Mesenteric fat pad (tissue), 1 donor: ENCODE measurements around the gene CEP41. TPM values are rescaled to one million over a fixed set of nuclear protein-coding genes. Genes with fewer than 3 reads are reported as not detected.

Experiments used
- DNase-seq: peaks from one replicate; pipeline ENCODE4 v3.0.0-alpha.2; 2020; ENCODE audit warnings: low spot score
- long read RNA-seq: library from polyadenylated mRNA; unstranded; transcript quantifications from one replicate; pipeline ENCODE4 v2.0.0, GENCODE V29; 2020
- total RNA-seq: library from RNA; stranded (reverse); fragmentation: NEBNext Ultra II Directional; extraction: Animal tissue kit (Norgen Biotek cat#: 25700); gene quantifications from one replicate; pipeline ENCODE4 v1.2.1, GENCODE V29; 2021
- donor health status: DM: yes; HTN: yes; CAD: no.

The CEP41 gene, protein sequence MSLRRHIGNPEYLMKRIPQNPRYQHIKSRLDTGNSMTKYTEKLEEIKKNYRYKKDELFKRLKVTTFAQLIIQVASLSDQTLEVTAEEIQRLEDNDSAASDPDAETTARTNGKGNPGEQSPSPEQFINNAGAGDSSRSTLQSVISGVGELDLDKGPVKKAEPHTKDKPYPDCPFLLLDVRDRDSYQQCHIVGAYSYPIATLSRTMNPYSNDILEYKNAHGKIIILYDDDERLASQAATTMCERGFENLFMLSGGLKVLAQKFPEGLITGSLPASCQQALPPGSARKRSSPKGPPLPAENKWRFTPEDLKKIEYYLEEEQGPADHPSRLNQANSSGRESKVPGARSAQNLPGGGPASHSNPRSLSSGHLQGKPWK
- total RNA-seq = 9.3 TPM
- long read RNA-seq, full-length matches to known transcripts = 16 of 24 reads
- long read RNA-seq, partial matches to known transcripts = 0 of 24 reads
- long read RNA-seq, other reads (novel, unspliced or antisense) = 8 of 24 reads

DNA sequence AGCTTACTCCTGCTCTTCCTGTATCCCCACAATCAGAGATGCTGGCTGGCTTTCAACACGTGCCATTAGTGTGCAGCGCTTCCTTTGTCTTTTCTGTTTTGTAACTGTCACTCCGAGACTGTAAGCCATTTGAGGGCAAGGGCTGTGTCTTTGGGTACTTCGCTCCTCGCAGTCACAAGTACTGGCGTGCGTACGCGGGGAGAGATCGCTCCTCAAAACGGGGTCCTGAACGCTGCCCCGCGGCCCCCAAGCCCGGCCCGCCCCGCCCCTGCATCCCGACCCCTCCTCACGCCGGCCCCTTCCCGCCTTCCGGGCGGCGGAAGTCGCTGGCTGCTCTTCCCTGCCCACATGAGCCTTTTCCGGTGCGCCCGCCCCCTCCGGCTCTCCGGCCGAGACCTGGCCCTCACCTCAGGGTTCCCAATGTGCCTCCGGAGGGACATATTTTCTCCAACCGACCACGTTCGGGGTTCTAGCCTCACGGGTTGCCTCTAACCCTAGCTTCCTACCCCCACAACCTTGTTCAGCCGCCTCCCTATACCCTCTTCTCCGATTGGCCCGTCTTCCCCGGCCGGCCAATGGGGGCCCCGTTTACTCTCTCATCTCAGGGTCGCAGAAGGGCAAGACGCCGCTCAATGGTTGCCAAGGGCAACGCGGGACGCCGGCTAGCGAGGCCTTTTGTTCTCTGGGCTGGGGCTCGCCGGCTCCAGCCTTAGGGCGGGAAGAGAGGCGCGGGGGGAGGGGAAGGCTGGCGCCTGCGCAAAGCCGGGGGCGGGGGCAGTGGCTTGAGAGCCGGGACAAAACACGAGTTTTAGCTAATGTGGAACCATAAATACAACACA lies at the start of gene CEP41:
CEP41 (minus strand) TSS at position 490 of the 839 bp plus-strand sequence; CDS start at position 440, 50 bp downstream.
- peak; percentile 98 for DNase-seq

- DNase-seq = no peak
Measured at GRCh38 chr7:130490311-130490791, 49.5 kb upstream of the CEP41 start.

- DNase-seq = no peak
Measured at GRCh38 chr7:130489140-130489983, 48.5 kb upstream of the CEP41 start.

DNA sequence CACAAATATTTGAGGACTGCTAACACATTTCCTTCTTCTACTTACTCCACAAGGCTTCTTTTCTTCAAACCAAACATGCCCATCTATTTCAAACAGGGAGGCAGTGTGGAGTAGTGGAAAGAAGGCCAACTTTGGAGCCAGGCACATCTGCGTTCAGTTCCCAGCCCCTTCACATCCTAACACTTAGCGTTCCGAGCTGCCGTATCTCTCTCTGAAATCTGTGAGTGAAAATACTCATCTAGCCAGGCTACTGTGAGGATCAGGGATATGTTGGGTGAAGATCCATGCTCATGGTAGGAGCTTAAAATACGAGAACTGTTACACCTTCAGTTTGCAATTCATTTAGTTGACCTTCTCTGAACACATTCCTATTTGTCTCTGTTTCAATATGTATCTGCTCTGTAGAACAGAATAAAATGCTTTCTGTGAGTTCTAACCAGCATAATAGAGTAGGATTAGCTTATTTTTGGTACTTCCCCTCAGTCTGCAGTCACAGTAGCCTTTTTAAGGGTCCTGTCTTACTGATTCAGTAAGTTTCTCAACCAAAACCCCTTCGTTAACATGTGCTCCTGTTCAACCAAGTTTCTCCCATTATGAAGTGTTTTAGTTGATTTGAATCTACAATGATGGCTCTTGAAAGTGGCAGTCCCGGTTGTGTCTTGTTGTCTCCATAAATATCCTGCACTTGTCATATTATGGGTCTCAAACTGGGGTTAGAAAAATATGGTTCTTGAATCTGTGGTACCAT lies 47.8 kb upstream of the CEP41 start:
- DNase-seq = no peak

- DNase-seq = no peak
Measured at GRCh38 chr7:130486954-130487436, 46.2 kb upstream of the CEP41 start.

DNA sequence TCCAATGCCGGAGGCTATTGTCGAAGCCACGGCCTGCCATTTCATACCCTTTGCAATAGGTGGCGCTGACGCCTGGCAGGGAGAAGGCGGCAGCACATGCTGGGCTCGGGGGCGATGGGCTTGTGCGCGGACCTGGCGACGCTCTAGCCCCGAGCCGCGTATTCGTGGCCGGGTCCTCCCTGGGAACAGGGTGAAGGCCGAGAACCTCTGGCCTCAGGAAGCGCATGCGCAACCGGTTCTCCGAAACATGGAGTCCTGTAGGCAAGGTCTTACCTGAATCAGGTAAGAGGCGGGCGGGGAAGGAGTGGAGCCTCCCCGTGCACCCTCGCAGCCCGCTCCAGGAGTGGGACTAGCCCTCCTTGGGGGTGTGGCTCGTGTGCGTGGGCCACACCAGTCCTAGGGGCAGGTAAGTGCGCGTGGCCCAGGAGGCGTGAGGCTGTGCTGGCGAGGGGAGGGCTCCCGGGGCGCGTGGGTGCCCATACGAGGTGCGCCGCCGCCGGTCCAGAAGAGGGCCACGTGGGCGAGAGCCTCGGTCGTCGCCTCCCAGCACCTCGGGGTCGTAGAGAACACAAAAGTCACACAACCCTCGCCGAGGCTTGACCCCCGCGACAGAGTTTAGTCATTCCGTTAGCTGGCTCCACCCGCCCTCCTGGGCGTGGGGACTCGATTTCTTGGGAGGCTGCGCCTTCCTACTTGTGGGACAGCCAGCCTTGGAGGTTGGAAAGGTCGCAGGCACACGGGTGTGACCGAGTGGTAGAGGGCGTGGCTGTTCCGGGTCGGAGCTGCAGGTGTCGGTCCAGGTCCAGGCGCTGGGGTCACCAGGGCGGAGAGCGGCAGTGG lies 45.5 kb upstream of the CEP41 start:
- no peak for DNase-seq

DNA sequence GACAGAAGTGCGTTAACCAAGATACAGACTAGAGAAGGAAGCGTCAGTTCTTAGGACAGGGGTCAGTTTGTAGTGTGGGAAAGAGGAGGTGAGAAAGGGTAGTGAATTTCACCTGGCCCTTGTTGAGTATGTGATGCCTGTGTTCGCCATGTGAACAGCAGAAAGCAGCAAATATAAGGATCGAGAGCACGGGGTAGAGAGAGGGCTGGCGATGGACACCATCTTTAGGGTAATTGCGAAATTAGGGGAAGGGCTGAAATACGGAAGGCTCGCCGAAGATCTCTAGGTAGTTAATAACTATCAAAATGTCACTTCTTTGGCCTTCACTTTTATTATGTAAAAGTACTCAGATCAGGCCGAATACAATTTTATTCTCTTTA lies 44.9 kb upstream of the CEP41 start:
- no peak for DNase-seq

GRCh38 chr7:130483031-130483430 lies 42.2 kb upstream of the CEP41 start:
- DNase-seq = no peak

DNA sequence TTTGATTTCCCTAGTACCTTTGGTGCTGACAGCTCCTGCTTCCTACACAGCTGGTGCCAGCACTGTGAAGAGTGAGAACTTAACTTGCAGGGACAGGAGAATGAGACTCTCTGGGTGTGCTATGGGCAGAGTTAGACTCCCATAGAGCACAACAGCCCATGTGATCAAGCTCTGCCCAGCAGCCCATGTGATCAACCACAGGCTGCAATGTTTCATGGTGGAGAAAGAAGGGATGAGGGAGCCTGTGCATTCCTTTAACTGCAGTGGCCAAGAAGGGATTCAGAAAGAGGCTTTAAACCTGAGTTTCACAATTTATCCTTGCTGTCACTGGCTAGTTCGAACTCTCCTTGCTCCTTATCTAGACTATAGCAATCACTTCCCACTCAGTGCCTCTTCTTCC lies 41.1 kb upstream of the CEP41 start:
- no peak for DNase-seq

DNA sequence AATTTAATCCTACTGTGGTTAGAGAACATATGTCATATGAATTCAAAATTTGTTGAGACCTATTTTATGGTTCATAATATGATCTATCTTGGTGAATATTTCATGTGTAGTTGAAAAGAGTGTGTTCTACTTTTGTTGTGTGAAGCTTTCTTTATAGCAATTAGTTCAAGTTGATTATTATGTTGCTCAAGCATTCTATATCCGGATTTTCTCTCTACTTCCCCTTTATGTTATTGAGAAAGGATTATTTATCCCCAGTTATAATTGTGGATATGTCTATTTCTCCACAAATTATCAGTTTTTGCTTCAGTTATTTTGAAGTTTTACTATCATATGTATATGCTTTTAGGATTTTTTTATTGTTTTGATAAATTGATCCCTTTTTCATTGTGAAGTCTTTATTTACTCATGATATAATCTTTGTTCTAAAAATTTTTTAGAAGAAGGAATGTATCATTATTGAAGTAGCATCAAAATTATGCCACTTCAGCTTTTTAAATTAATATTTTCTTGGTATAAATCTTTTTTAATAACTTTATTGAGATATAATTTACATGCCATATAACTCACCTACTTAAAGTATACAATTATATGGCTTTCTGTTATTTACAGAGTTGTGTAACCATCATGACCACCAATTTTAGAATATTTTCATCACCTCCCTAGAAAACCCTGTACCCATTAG lies 39.0 kb upstream of the CEP41 start:
- DNase-seq = no peak

DNA sequence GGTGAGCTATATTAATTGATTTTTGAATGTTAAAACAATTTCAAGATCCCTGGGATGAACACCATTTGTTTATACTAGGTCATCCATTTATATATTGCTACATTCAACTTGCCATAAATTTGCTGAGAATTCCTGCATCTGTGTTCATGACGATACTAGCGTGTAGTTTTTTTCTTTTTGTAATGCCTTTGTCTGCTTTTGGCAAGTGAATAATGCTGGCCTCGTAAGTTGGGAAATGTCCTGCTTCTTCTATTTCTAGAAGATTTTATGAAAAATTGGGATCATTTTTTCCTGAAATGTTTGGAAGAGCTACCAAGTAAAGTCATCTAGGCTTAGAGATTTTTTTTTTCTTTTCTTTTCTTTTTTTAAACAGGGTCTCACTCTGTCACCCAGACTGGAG lies 38.2 kb upstream of the CEP41 start:
- DNase-seq = no peak

GRCh38 chr7:130476297-130477150 lies 35.7 kb upstream of the CEP41 start:
- DNase-seq = no peak

- no peak for DNase-seq
Measured at GRCh38 chr7:130475776-130476175, 35.0 kb upstream of the CEP41 start.

DNA sequence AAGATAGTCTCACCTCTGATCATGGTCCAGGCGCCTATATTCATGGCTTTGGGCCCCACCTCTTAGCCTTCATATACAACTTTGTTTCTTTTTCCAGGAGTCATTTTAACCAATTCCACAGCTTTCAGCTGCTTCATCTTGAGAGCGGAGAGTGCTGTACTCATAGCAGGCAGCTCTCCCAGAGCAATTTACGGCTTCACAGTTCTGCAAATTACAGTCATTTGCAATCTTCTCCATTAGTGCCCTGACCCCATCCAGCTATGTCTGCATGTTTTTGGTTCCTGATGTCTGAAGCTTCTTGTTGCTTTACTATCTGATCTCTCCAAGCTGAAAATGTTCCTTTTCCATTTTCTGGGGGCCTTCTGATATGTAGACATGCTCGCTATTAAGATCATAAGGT lies 33.1 kb upstream of the CEP41 start:
- no peak for DNase-seq

DNA sequence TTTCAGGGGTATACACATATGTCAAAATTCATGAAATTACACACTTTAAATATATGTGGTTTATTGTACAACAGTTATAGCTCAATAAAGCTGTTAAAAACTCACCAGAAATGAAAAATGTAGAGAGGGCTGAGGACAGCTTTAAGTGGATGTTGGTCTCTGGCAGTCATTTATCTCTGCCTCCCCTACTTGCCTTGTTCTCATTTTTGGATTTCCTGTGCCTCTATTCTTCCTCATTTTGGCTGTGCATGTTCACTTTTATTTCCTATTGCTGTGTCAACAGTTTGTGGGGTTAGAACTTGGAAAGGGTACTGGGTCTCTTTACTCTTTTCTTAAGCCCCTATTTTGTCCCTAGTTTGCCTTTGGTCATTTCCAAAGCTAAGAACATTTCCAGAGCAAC lies 32.5 kb upstream of the CEP41 start:
- no peak for DNase-seq

DNA sequence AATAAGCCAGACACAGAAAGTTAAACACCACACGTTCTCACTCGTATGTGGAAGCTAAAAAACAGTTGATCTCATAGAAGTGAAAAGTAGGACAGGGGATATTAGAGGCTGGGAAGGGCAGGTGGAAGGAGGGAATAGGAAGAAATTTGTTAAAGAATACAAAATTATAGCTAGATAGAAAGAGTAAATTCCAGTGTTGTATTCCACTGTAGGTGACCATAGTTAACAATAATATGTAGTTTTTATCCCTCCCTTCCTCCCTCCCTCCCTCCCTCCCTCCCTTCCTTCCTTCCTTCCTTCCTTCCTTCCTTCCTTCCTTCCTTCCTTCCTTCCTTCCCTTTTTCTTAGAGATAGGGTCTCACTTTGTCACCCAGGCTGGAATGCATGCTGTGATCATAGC lies 31.2 kb upstream of the CEP41 start:
- DNase-seq = no peak

GRCh38 chr7:130468612-130469011 lies 27.8 kb upstream of the CEP41 start:
- DNase-seq = no peak
